IPS-20b (cell line): Measurements from ENCODE around the gene FCHSD2.
A peak's percentile ranks its signal among the peaks of the same experiment; 100 is the strongest.
"Not testable (repeated sequence)": the region's sequence is repeated elsewhere in the genome, so short reads cannot be mapped to it uniquely, and the experiment has no call there.

Experiments
- H3K27ac ChIP-seq: one replicate; pipeline ENCODE4 v1.5.1; 2013; ENCODE audit warnings: low read length
- H3K27me3 ChIP-seq: 2 replicates; pipeline ENCODE4 v1.6.1; 2013; ENCODE audit warnings: mild to moderate bottlenecking, low read length, inconsistent platforms; ENCODE audit not compliant: insufficient read depth
- H3K36me3 ChIP-seq: 2 replicates; pipeline ENCODE4 v1.6.1; 2013; ENCODE audit warnings: low read depth, mild to moderate bottlenecking, inconsistent platforms, low read length, moderate library complexity; ENCODE audit not compliant: insufficient read depth
- H3K4me1 ChIP-seq: 2 replicates; pipeline ENCODE4 v1.6.1; 2013; ENCODE audit warnings: mild to moderate bottlenecking, control low read depth, inconsistent platforms, low read length, moderate library complexity; ENCODE audit not compliant: insufficient read depth
- H3K4me3 ChIP-seq: 2 replicates; pipeline ENCODE4 v1.5.1; 2013; ENCODE audit warnings: mild to moderate bottlenecking, low read length, inconsistent platforms
- H3K9ac ChIP-seq: 2 replicates; pipeline ENCODE4 v1.6.1; 2013; ENCODE audit warnings: low read depth, mild to moderate bottlenecking, inconsistent platforms, low read length, moderate library complexity
- H3K9me3 ChIP-seq: 2 replicates; pipeline ENCODE4 v1.6.1; 2013; ENCODE audit warnings: mild to moderate bottlenecking, low read depth, low read length, inconsistent platforms; ENCODE audit not compliant: insufficient read depth

The FCHSD2 gene

DNA sequence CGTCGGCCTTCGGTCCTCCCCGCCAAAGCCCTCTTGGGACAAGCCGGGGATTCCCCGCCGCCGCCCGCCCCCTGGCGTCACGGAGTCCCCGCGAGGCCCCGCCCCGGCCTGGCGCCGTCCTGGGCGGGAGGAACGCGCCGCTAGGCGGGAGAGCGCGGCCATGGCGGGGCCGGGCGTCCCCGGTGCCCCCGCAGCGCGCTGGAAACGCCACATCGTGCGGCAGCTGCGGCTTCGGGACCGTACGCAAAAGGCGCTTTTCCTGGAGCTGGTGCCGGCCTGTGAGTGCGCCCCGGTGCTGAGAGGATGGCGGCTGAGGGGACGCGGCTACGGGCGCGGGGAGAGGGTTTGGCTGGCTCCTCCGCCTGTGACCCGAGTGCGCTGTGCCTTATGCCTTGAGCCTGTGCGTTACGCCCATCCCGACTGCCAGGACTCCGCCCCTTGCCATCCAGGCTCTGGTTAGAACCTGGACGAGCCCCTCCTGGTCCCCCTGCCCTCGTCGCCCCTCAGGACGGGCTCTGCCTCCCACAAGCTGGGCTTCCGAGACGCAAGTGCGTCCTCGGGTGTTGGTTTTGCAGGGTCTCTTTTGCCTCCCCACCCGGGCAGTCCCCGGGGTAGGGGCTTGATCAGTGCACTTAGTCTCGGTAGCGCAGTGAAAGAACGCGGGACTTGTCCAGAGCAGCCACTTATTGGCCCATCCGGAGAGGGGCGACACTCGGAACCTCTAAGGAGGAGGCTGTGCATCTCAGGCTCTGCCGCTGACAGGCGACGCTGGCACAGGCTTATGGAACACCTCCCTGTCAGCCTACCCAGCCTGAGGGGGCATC, 327.6 kb downstream of the FCHSD2 start, which contains the start of gene ATG16L2:
Gene ATG16L2, plus strand, starts transcription at position 126 of the 824 bp plus-strand sequence. Its CDS starts 35 bp downstream, at position 161.
- peaks cover 9% of the 10 kb centered on the region; the same call in 1 of the 2 replicates for H3K4me1 ChIP-seq
- H3K36me3 ChIP-seq: no peaks in the 10 kb centered on the region
- H3K9me3 ChIP-seq: no peaks in the 10 kb centered on the region
- peak within 1 kb of the TSS; percentile 89 for H3K9ac ChIP-seq
- peaks cover 11% of the 10 kb centered on the region; the same call in 1 of the 2 replicates for H3K27me3 ChIP-seq
- peak within 1 kb of the TSS; percentile 48 for H3K27ac ChIP-seq
- H3K4me3 ChIP-seq: peak within 1 kb of the TSS; percentile 85

- H3K27me3 ChIP-seq: peaks cover 11% of the 10 kb centered on the region; the same call in 1 of the 2 replicates
- peaks cover 5% of the 10 kb centered on the region; the same call in 1 of the 2 replicates for H3K4me1 ChIP-seq
- H3K9ac ChIP-seq: peak overlapping the region; percentile 89
- H3K9me3 ChIP-seq: no peaks in the 10 kb centered on the region
- H3K36me3 ChIP-seq: peaks cover 4% of the 10 kb centered on the region; the same call in 1 of the 2 replicates
- H3K27ac ChIP-seq: peak overlapping the region; percentile 48
- H3K4me3 ChIP-seq: peak overlapping the region; percentile 85
These were observed 328.3 kb downstream of the FCHSD2 start for GRCh38 chr11:72813740-72814285.

- peaks cover 11% of the 10 kb centered on the region; the same call in 1 of the 2 replicates for H3K27me3 ChIP-seq
- no peak overlapping the region for H3K27ac ChIP-seq
- H3K9ac ChIP-seq: peak overlapping the region; percentile 89
- H3K36me3 ChIP-seq: peaks cover 4% of the 10 kb centered on the region; the same call in 1 of the 2 replicates
- H3K4me1 ChIP-seq: peaks cover 5% of the 10 kb centered on the region; the same call in 1 of the 2 replicates
- H3K4me3 ChIP-seq: peak overlapping the region; percentile 85
- H3K9me3 ChIP-seq: no peaks in the 10 kb centered on the region
These were observed 329.0 kb downstream of the FCHSD2 start for GRCh38 chr11:72812967-72813739.

DNA sequence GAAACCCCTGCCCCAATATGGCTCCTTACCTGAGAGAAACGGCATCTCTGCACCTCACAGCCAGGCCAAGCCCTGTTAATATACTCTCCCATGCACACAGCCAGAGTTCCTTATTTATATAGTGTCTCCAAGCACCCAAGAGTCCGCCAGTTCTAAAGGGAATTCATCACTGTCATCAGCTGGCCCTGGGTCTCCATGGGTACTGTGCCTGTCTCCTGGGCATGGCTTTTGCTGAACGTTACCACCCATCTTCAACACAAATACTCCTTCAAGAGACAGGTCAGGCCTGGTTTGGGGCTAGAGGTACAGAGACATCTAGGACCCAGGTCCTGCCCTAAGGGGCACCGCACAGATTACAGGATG, 329.5 kb downstream of the FCHSD2 start:
- peaks cover 4% of the 10 kb centered on the region; the same call in 1 of the 2 replicates for H3K36me3 ChIP-seq
- H3K27me3 ChIP-seq: peaks cover 11% of the 10 kb centered on the region; the same call in 1 of the 2 replicates
- no peak overlapping the region for H3K27ac ChIP-seq
- H3K4me1 ChIP-seq: peaks cover 5% of the 10 kb centered on the region; the same call in 1 of the 2 replicates
- H3K4me3 ChIP-seq: peak overlapping the region; percentile 85; the same call in 1 of the 2 replicates
- H3K9me3 ChIP-seq: no peaks in the 10 kb centered on the region
- no peak overlapping the region for H3K9ac ChIP-seq

DNA sequence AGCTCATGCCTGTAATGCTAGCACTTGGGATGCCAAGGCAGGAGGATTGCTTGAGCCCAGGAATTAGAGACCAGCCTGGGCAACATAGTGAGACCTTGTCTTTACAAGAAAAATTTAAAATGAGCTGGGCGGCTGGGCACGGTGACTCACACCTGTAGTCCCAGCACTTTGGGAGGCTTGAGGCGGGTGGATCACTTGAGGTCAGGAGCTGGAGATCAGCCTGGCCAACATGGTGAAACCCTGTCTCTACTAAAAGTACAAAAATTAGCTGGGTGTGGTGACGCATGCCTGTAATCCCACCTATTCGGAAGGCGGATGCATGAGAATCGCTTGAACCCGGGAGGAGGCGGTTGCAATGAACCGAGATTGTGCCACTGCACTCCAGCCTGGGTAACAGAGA, 330.4 kb downstream of the FCHSD2 start:
- H3K27me3 ChIP-seq: peaks cover 11% of the 10 kb centered on the region; the same call in 1 of the 2 replicates
- not testable (repeated sequence) for H3K9ac ChIP-seq, H3K27ac ChIP-seq, H3K9me3 ChIP-seq, H3K4me3 ChIP-seq, H3K4me1 ChIP-seq, H3K36me3 ChIP-seq

GRCh38 chr11:72808331-72808798, 333.8 kb downstream of the FCHSD2 start:
- Histone ChIP-seq H3K4me1 (0 out of 2 replicates have a peak, but pooled peaks cover 2% of the 10 kb centered on the region), H3K36me3 (peaks cover 4% of the 10 kb centered on the region; the same call in 1 of the 2 replicates), H3K27ac (no peak overlapping the region), H3K4me3 (no peak overlapping the region), H3K9me3 (no peaks in the 10 kb centered on the region), H3K9ac (no peak overlapping the region), H3K27me3 (peaks cover 4% of the 10 kb centered on the region; the same call in 1 of the 2 replicates)

DNA sequence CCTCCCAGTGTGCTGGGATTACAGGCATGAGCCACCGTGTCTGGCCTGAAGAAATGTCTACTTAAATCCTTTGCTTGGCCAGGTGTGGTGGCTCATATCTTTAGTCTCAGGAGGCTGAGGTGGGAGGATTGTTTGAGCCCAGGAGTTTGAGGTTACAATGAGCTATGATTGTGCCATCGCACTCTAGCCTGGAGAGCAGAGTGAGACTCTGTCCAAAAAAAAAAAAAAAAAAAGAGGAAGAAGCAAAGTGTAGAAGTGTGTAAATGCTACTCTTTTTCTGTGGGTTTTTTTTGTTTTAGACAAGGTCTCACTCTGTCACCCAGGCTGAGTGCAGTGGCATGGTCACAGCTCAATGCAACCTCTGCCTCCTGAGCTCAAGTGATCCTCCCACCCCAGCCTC, 334.3 kb downstream of the FCHSD2 start:
- Histone ChIP-seq H3K27me3 (no peaks in the 10 kb centered on the region), H3K27ac (no peak overlapping the region), H3K9me3 (no peaks in the 10 kb centered on the region), H3K4me3 (no peak overlapping the region), H3K9ac (no peak overlapping the region), H3K4me1 (no peaks in the 10 kb centered on the region), H3K36me3 (peaks cover 4% of the 10 kb centered on the region; the same call in 1 of the 2 replicates)

DNA sequence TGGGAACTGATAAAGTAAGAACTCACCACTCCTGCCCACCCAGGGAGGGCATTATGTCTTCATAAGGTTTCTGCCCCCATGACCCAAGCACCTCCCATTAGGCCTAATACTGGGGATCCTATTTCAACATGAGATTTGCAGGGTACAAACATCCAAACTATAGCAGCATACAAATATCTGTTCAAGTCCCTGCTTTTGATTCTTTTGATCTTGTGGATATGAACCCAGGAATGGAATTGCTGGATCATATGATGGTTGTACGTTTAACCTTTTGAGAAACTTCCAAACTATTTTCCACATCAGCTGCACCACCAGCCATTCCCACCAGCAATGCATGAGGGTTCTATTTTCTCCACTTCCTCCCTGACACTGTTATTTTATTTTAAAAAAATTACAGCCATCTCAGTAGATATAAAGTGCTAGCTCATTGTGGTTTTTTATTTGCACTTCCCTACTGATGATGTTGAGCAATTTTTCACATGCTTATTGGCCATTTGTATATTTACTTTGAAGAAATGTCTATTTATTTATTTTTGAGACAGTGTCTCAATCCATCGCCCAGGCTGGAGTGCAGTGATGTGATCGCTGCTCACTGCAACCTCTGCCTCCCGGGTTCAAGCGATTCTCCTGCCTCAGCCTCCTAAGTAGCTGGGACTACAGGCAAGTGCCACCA, 335.0 kb downstream of the FCHSD2 start:
- no peaks in the 10 kb centered on the region for H3K9me3 ChIP-seq
- no peak overlapping the region for H3K4me3 ChIP-seq
- no peak overlapping the region for H3K27ac ChIP-seq
- H3K4me1 ChIP-seq: no peaks in the 10 kb centered on the region
- peaks cover 4% of the 10 kb centered on the region; the same call in 1 of the 2 replicates for H3K36me3 ChIP-seq
- H3K9ac ChIP-seq: no peak overlapping the region
- H3K27me3 ChIP-seq: no peaks in the 10 kb centered on the region

DNA sequence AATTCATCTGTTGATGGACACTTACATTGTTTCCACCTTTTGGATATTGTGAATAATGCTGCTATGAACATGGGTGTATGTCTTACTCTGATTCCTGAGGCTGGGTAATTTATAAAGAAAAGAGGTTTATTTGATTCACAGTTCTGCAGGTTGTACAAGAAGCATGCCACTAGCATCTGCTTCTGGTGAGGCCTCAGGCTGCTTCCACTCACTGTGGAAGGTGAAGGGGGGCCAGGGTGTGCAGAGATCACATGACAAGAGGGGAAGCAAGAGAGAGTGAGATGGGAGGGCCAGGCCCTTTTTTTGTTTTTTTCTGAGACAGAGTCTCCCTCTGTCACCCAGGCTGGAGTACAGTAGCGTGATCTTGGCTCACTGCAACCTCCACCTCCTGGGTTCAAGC, 335.7 kb downstream of the FCHSD2 start:
- not testable (repeated sequence) for H3K4me3 ChIP-seq, H3K4me1 ChIP-seq, H3K27me3 ChIP-seq, H3K9ac ChIP-seq, H3K36me3 ChIP-seq, H3K27ac ChIP-seq, H3K9me3 ChIP-seq

DNA sequence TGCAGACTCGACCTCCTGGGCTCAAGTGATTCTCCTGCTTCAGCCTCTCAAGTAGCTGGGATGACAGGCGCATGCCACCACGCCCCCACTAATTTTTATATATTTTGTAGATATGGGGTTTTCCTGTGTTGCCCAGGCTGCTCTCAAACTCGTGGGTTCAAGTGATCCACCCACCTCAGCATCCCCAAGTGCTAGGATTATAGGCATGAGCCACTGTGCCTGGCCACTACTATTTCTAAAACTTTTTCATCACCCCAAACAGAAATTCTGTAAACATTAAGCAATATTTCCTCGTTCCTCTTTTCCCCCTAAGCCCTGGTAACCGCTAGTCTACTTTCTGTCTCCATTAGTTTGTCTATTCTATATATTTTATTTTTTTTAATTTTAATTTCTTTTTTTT, 336.9 kb downstream of the FCHSD2 start:
- Histone ChIP-seq H3K9ac (no peak overlapping the region), H3K9me3 (no peaks in the 10 kb centered on the region), H3K27ac (no peak overlapping the region), H3K4me1 (no peaks in the 10 kb centered on the region), H3K4me3 (no peak overlapping the region), H3K36me3 (peaks cover 4% of the 10 kb centered on the region; the same call in 1 of the 2 replicates), H3K27me3 (no peaks in the 10 kb centered on the region)

DNA sequence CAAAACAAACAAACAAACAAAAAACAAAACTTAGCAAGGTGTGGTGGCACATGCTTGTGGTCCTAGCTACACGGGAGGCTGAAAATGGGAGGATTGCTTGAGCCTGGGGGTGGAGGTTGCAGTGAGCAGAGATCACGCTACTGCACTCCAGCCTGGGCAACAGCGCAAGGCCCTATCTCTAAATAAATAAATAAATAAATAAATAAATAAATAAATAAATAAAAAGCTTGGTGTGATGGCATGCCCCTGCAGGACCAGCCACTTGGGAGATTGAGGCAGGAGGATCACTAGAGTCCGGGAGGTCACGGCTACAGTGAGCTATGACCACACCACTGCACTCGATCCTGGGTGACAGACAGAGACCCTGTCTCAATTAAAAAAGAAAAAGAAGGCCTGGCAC, 339.3 kb downstream of the FCHSD2 start:
- Histone ChIP-seq H3K4me3 (no peak overlapping the region), H3K36me3 (no peaks in the 10 kb centered on the region), H3K9ac (no peak overlapping the region), H3K27ac (no peak overlapping the region), H3K4me1 (peaks cover 10% of the 10 kb centered on the region; the same call in 1 of the 2 replicates), H3K27me3 (no peaks in the 10 kb centered on the region), H3K9me3 (no peaks in the 10 kb centered on the region)
